NT2/D1 (cell line): Measurements from ENCODE around the gene FOXG1.

ENCODE experiments used
- DNase-seq: peaks from one replicate; pipeline ENCODE4 v3.0.0-alpha.2; 2011; ENCODE audit warnings: low read depth, low spot score
- H3K27me3 ChIP-seq: 2 replicates; pipeline ENCODE4 v1.6.0; 2011; ENCODE audit warnings: mild to moderate bottlenecking; ENCODE audit not compliant: insufficient read length, insufficient read depth
- H3K36me3 ChIP-seq: 2 replicates; pipeline ENCODE4 v1.6.1; 2011; ENCODE audit warnings: mild to moderate bottlenecking, low read length, mixed read lengths; ENCODE audit not compliant: insufficient read depth, insufficient read length
- H3K4me1 ChIP-seq: 2 replicates; pipeline ENCODE4 v1.5.1; 2011; ENCODE audit not compliant: insufficient read depth, insufficient read length
- H3K4me3 ChIP-seq: 2 replicates; pipeline ENCODE4 v1.5.1; 2011; ENCODE audit warnings: low read depth; ENCODE audit not compliant: insufficient read length
- H3K9ac ChIP-seq: 2 replicates; pipeline ENCODE4 v1.6.0; 2011; ENCODE audit warnings: low read depth; ENCODE audit not compliant: insufficient read length
- H3K9me3 ChIP-seq: 2 replicates; pipeline ENCODE4 v1.5.1; 2011; ENCODE audit warnings: mild to moderate bottlenecking, low read length; ENCODE audit not compliant: insufficient read depth
- SUZ12 ChIP-seq: IDR thresholded peaks from 2 replicates; pipeline ENCODE4 v1.6.1; 2011; ENCODE audit not compliant: insufficient read length, insufficient read depth; ENCODE audit errors: extremely low read depth
- YY1 ChIP-seq: IDR thresholded peaks from 2 replicates; pipeline ENCODE4 v1.6.1; 2011; ENCODE audit not compliant: insufficient read length, insufficient read depth
- ZNF274 ChIP-seq: IDR thresholded peaks from 2 replicates; pipeline ENCODE4 v1.6.1; 2011; ENCODE audit warnings: mild to moderate bottlenecking, low read depth, low read length

FOXG1 gene

GRCh38 chr14:28780843-28781820 is 14.5 kb downstream of the FOXG1 start:
- H3K36me3 ChIP-seq: no peaks in the 10 kb centered on the region
- DNase-seq: no peak
- peaks cover 100% of the 10 kb centered on the region for H3K27me3 ChIP-seq
- TF ChIP-seq YY1: no peak
- TF ChIP-seq SUZ12: no peak
- TF ChIP-seq ZNF274: no peak
- no peaks in the 10 kb centered on the region for H3K4me1 ChIP-seq
- no peaks in the 10 kb centered on the region for H3K9me3 ChIP-seq
- no peak overlapping the region for H3K9ac ChIP-seq
- H3K4me3 ChIP-seq: no peak overlapping the region

DNA sequence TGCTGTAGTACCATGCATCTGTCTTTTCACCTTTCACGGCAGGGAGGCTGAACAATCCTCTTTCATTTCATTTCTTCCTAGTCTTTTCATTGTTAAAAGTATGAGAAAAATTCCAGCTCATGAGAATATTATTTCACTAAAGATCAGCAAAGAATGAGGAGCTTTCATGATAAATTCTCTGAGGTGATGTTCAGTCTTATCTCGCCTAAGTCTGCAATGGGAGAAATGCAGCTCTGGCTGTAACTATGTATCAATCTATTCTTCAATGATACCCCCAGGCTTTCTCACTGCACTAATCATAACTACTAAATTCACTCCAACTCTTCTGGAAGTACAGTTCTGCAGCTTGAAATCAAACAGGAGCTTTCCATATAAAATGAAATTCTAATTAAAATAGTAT is 15.7 kb downstream of the FOXG1 start:
- no peak for DNase-seq
- no peaks in the 10 kb centered on the region for H3K9me3 ChIP-seq
- peaks cover 88% of the 10 kb centered on the region for H3K27me3 ChIP-seq
- TF ChIP-seq YY1 (no peak), SUZ12 (no peak), ZNF274 (no peak)
- H3K9ac ChIP-seq: no peak overlapping the region
- no peaks in the 10 kb centered on the region for H3K4me1 ChIP-seq
- no peaks in the 10 kb centered on the region for H3K36me3 ChIP-seq
- H3K4me3 ChIP-seq: no peak overlapping the region

DNA sequence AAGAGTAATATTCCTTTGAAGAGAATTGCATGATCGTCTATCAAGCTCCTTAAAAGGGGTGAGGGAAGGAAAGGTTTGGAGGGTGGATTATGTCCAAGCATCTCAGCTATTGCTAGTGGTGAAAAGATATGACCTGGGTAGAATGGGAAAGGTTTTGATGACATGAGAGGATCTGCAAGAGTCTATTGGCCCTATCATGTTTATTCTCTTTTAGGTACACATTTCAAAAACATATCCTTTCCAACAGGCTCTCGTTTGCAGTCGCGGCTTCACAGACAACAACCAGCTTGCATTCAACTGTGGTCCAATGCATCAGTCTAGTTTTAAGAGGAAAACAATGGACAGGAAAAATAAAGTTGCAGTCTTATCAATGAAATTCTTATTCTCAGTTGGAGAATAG is 17.1 kb downstream of the FOXG1 start:
- no peak overlapping the region for H3K9ac ChIP-seq
- peaks cover 74% of the 10 kb centered on the region for H3K27me3 ChIP-seq
- H3K36me3 ChIP-seq: no peaks in the 10 kb centered on the region
- H3K4me3 ChIP-seq: no peak overlapping the region
- TF ChIP-seq SUZ12 (no peak), ZNF274 (no peak), YY1 (no peak)
- H3K4me1 ChIP-seq: no peaks in the 10 kb centered on the region
- H3K9me3 ChIP-seq: no peaks in the 10 kb centered on the region
- DNase-seq: no peak

DNA sequence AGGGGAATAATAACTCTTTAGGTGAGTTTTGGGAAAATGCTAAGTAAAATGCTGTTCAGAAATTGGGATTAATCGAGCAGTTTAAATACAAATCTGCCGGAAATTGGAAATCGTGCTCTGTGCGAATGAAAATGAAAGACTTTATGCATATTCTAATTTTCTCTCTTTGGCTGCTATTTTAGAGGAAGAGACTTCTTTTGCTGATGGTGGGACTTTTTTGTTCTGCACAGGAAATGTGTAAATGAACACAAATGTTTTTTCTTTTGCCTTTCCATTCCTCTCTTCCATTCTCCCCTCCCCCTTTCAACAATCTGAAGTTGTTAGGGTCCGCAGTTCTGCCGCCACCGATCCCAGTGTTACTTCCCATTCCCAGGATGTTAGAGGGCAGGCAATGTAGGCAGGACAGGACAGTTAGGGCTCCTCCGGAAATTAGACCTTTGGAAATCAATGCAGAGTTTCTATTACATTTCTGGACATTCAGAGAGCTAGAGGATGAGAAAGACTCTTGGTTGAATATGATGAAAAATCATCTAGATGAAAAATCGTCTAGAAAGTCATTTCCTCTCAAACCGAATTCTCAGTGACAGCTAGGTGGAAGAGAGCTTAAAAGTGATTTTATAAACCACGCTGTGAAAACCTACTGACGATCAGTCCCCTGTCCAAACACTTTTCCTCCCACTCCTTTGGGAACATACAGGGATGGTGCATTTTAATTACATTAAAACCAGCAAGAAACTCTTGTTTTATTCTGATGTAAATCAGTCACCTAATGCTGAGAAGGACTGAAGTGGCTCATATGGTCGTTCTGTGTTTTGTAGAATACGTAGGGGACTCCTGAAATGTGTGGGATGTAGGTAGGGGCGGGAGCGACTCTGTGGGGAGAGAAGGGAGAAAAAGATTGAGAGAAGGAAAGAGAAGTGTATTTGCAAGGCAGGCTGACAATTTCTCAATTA is 17.8 kb downstream of the FOXG1 start:
- H3K27me3 ChIP-seq: peaks cover 67% of the 10 kb centered on the region

GRCh38 chr14:28785096-28785952 is 18.7 kb downstream of the FOXG1 start:
- H3K36me3 ChIP-seq: no peaks in the 10 kb centered on the region

More for the DNA sequence above, 17.8 kb downstream of the FOXG1 start:
- TF ChIP-seq ZNF274: no peak
- TF ChIP-seq YY1: no peak
- no peak for TF ChIP-seq SUZ12
- peak overlapping the region; percentile 50 for H3K9ac ChIP-seq
- no peaks in the 10 kb centered on the region for H3K36me3 ChIP-seq
- H3K9me3 ChIP-seq: no peaks in the 10 kb centered on the region
- peak overlapping the region; percentile 53 for H3K4me3 ChIP-seq
- no peaks in the 10 kb centered on the region for H3K4me1 ChIP-seq
- DNase-seq: no peak

DNA sequence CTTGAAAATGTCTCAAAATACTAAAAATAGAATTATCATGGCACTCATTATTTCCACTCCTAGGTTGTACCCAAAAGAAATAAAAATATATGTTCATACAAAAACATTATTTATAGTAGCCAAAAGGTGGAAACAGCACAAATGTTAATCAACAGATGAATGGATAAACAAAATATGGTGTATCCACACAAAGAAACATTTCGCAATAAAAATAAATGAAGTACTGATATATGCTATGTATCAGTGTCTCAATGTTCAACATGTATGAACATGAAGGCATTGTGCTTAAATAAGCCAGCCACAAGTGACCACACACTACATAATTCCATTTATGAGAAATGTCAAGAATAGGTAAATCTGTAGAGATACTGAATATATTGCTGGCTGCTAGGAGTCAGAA is 40.9 kb downstream of the FOXG1 start:
- Histone ChIP-seq H3K36me3 (no peaks in the 10 kb centered on the region), H3K9me3 (no peaks in the 10 kb centered on the region), H3K27me3 (no peaks in the 10 kb centered on the region), H3K9ac (no peak overlapping the region), H3K4me3 (no peak overlapping the region), H3K4me1 (no peaks in the 10 kb centered on the region)
- no peak for TF ChIP-seq SUZ12
- TF ChIP-seq ZNF274: no peak
- TF ChIP-seq YY1: no peak
- no peak for DNase-seq

More at GRCh38 chr14:28785096-28785952, 18.7 kb downstream of the FOXG1 start:
- Histone ChIP-seq H3K4me1 (no peaks in the 10 kb centered on the region), H3K27me3 (peaks cover 58% of the 10 kb centered on the region), H3K9me3 (no peaks in the 10 kb centered on the region), H3K9ac (peak overlapping the region; percentile 50), H3K4me3 (peak overlapping the region; percentile 53)
- TF ChIP-seq SUZ12: no peak
- TF ChIP-seq YY1: no peak
- no peak for TF ChIP-seq ZNF274
- DNase-seq: no peak
